Measurements from ENCODE around the gene PIGL.

PIGL gene

GRCh38 chr17:16346721-16347271 is 129.8 kb downstream of the PIGL start:
- Mint-ChIP-seq H3K4me1 (peaks cover 23% of the 10 kb centered on the region), H3K27me3 (ENCODE audit: low read depth, poor library complexity) (no peaks in the 10 kb centered on the region), H3K4me3 (no peak overlapping the region), H3K36me3 (ENCODE audit: low read depth) (peaks cover 71% of the 10 kb centered on the region), H3K9me3 (no peaks in the 10 kb centered on the region), H3K27ac (no peak overlapping the region)
- DNase-seq, result no peak
- no peak for TF ChIP-seq CTCF (IDR thresholded peaks at IDR 0.05)

DNA sequence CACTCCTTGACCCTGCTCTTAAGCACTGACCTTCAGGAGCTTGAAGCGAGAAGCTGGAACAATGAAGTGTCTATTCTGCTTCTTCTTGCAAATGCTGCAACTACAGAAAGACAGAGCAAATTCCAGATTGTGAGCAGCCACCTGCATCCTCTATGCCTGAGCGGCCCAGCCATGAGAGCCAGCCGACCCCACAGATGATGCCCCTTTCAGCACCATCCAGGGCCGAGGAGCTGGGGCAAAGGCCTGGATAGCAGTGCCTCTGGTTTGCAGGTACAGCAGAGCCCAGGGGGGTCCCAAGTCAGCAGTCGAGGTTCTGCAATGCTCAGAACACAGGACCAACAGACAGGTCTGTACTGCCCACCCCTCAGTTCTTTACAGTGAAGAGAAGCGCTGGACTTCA is 131.6 kb downstream of the PIGL start:
- Mint-ChIP-seq H3K27ac (no peak overlapping the region), H3K9me3 (peaks cover under 1% of the 10 kb centered on the region), H3K4me3 (no peak overlapping the region), H3K4me1 (peaks cover 31% of the 10 kb centered on the region), H3K27me3 (ENCODE audit: low read depth, poor library complexity) (peaks cover under 1% of the 10 kb centered on the region), H3K36me3 (ENCODE audit: low read depth) (peaks cover 54% of the 10 kb centered on the region)
- no peak for TF ChIP-seq CTCF (IDR thresholded peaks at IDR 0.05)
- no peak for DNase-seq

- Mint-ChIP-seq H3K4me3 (peak overlapping the region; percentile 7), H3K27me3 (ENCODE audit: low read depth, poor library complexity) (peaks cover 3% of the 10 kb centered on the region), H3K36me3 (ENCODE audit: low read depth) (peaks cover 49% of the 10 kb centered on the region), H3K27ac (peak overlapping the region; percentile 72), H3K9me3 (peaks cover 6% of the 10 kb centered on the region), H3K4me1 (peaks cover 31% of the 10 kb centered on the region)
- no peak for DNase-seq
- TF ChIP-seq CTCF (IDR thresholded peaks at IDR 0.05), result no peak
Measured at GRCh38 chr17:16349431-16349830, 132.4 kb downstream of the PIGL start.

DNA sequence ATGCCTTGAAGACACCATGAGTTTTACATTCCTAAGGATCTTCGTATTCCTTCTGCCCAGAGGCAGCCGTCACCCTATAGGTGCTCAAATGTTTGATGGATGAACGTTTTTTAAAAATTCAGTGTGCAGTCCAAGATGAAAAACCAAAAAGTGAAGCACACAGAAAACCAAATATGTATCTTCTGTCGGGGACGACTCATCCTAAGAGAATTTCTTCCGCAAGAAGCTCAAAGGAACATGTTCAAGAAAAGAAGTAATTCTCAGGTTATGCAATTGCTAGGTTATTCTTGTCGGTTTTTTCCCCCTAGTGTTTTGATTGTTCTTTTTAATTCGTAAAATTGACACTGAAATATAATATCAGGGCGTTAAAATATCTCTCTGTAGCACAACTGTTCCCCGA is 134.8 kb downstream of the PIGL start:
- H3K27ac Mint-ChIP-seq, result peak overlapping the region; percentile 99
- DNase-seq, result no peak
- peaks cover 35% of the 10 kb centered on the region for H3K36me3 Mint-ChIP-seq (ENCODE audit: low read depth)
- H3K4me3 Mint-ChIP-seq, result peak overlapping the region; percentile 98
- H3K27me3 Mint-ChIP-seq (ENCODE audit: low read depth, poor library complexity), result peaks cover 5% of the 10 kb centered on the region
- no peak for TF ChIP-seq CTCF (IDR thresholded peaks at IDR 0.05)
- peaks cover 31% of the 10 kb centered on the region for H3K4me1 Mint-ChIP-seq
- peaks cover 6% of the 10 kb centered on the region for H3K9me3 Mint-ChIP-seq

- DNase-seq, result peak; percentile 71
- no peak for TF ChIP-seq CTCF (IDR thresholded peaks at IDR 0.05)
- H3K4me3 Mint-ChIP-seq, result peak overlapping the region; percentile 98
- peak overlapping the region; percentile 99 for H3K27ac Mint-ChIP-seq
- peaks cover 31% of the 10 kb centered on the region for H3K4me1 Mint-ChIP-seq
- H3K27me3 Mint-ChIP-seq (ENCODE audit: low read depth, poor library complexity), result peaks cover 9% of the 10 kb centered on the region
- peaks cover 6% of the 10 kb centered on the region for H3K9me3 Mint-ChIP-seq
- peaks cover 31% of the 10 kb centered on the region for H3K36me3 Mint-ChIP-seq (ENCODE audit: low read depth)
Measured at GRCh38 chr17:16352303-16352666, 135.3 kb downstream of the PIGL start.

GRCh38 chr17:16352667-16353316 is 135.8 kb downstream of the PIGL start:
- peaks cover 6% of the 10 kb centered on the region for H3K9me3 Mint-ChIP-seq
- H3K36me3 Mint-ChIP-seq (ENCODE audit: low read depth), result peaks cover 26% of the 10 kb centered on the region
- H3K27ac Mint-ChIP-seq, result peak overlapping the region; percentile 99
- H3K4me1 Mint-ChIP-seq, result peaks cover 31% of the 10 kb centered on the region
- peaks cover 9% of the 10 kb centered on the region for H3K27me3 Mint-ChIP-seq (ENCODE audit: low read depth, poor library complexity)
- DNase-seq, result peak; percentile 63
- TF ChIP-seq CTCF (IDR thresholded peaks at IDR 0.05), result no peak
- H3K4me3 Mint-ChIP-seq, result peak overlapping the region; percentile 98
